HepG2 (cell line): ENCODE data around the gene CLMP.

Source experiments
- CTCF ChIP-seq: sonication (generic); formaldehyde crosslinking; IDR thresholded peaks from 2 replicates; pipeline ENCODE4 v1.5.0; 2020; ENCODE audit warnings: mild to moderate bottlenecking, missing genetic modification reagents, moderate library complexity
- EP300 ChIP-seq, 3 experiments: sonication (generic) in 1 of 3; formaldehyde crosslinking in 1 of 3; IDR thresholded peaks; 2 replicates each; pipeline versions ENCODE4 v1.5.1 to v1.6.1; 2011 to 2020; ENCODE audit warnings: low read depth in 2 of 3, low read length in 2 of 3, borderline replicate concordance in 1 of 3, improper control_type of control experiment in 1 of 3, mild to moderate bottlenecking in 1 of 3, missing genetic modification reagents in 1 of 3, moderate library complexity in 1 of 3
- EZH2 ChIP-seq: conservative IDR thresholded peaks from 2 replicates; pipeline ENCODE4 v1.6.1; 2012; ENCODE audit warnings: mild to moderate bottlenecking, low read depth, low read length, moderate library complexity
- POLR2AphosphoS5 ChIP-seq: IDR thresholded peaks from 2 replicates; pipeline ENCODE4 v1.6.1; 2012; ENCODE audit warnings: low read depth, low read length
- SP1 ChIP-seq, 2 experiments: fragments of 450-650 bp in 1 of 2; sonication (generic) in 1 of 2; formaldehyde crosslinking in 1 of 2; IDR thresholded peaks; 2 replicates each; pipeline versions ENCODE4 v1.4.0 to v1.6.1; 2016 to 2020; ENCODE audit warnings: missing genetic modification reagents in 1 of 2
- SRF ChIP-seq: IDR thresholded peaks from 2 replicates; pipeline ENCODE4 v1.6.1; 2011; ENCODE audit warnings: mild to moderate bottlenecking, low read depth, low read length, moderate library complexity
- USF2 ChIP-seq, 2 experiments: sonication (generic) in 1 of 2; formaldehyde crosslinking in 1 of 2; IDR thresholded peaks; 2 replicates each; pipeline versions ENCODE4 v1.5.1 to v1.6.1; 2011 to 2020; ENCODE audit warnings: borderline replicate concordance in 1 of 2, low read depth in 1 of 2, low read length in 1 of 2, mild to moderate bottlenecking in 1 of 2, missing genetic modification reagents in 1 of 2, moderate library complexity in 1 of 2
- ZBTB7B ChIP-seq: sonication (generic); formaldehyde crosslinking; IDR thresholded peaks from 2 replicates; pipeline ENCODE4 v1.4.0; 2020; ENCODE audit warnings: missing genetic modification reagents

- no peak for TF ChIP-seq SP1 (IDR thresholded peaks at IDR 0.05)
- TF ChIP-seq SP1 (CRISPR knock-in tag; IDR thresholded peaks at IDR 0.05), result no peak
- TF ChIP-seq SRF, result no peak
- no peak for TF ChIP-seq EP300 (IDR thresholded peaks at IDR 0.05; ENCODE audit: low read depth in 2 of 2, low read length in 2 of 2)
- TF ChIP-seq EP300 (CRISPR knock-in tag; IDR thresholded peaks at IDR 0.05; ENCODE audit: borderline replicate concordance), result no peak
- no peak for TF ChIP-seq POLR2AphosphoS5
- TF ChIP-seq EZH2, result no peak
- no peak for TF ChIP-seq CTCF (CRISPR knock-in tag)
- no peak for TF ChIP-seq ZBTB7B (CRISPR knock-in tag)
- TF ChIP-seq USF2 (IDR thresholded peaks at IDR 0.05; ENCODE audit: low read depth, low read length), result no peak
- TF ChIP-seq USF2 (CRISPR knock-in tag; IDR thresholded peaks at IDR 0.05; ENCODE audit: borderline replicate concordance), result no peak
Measured at GRCh38 chr11:123186286-123186685, 8.8 kb downstream of the CLMP start.
